Spleen (tissue), 11 donors: ENCODE measurements around the gene PHRF1. TPM values are rescaled to one million over a fixed set of nuclear protein-coding genes. Genes with fewer than 3 reads are reported as not detected.

Experiments used
- DNase-seq: peaks from one replicate; pipeline ENCODE4 v3.0.0-alpha.2; 2020
- H3K27ac ChIP-seq, 8 donors: fragments of 200-600 bp; sonication (generic) in 7 of 8; 1 replicate in 4 of 8; 2 replicates in 4 of 8; pipeline versions ENCODE4 v1.5.0 to v1.8.0; 2016 to 2021; ENCODE audit warnings: inconsistent platforms in 4 of 8, mild to moderate bottlenecking in 4 of 8, moderate library complexity in 1 of 8
- H3K27me3 ChIP-seq, 7 donors: fragments of 200-600 bp; sonication (generic) in 6 of 7; replicated peaks in 1 of 7; 1 replicate in 4 of 7; 2 replicates in 3 of 7; pipeline versions ENCODE4 v1.5.0 to v1.8.0; 2016 to 2021; ENCODE audit warnings: inconsistent platforms in 3 of 7, mild to moderate bottlenecking in 1 of 7
- H3K36me3 ChIP-seq, 6 donors: fragments of 200-600 bp; sonication (generic) in 5 of 6; 1 replicate in 4 of 6; 2 replicates in 2 of 6; pipeline versions ENCODE4 v1.5.0 to v1.8.0; 2016 to 2021; ENCODE audit warnings: inconsistent platforms in 2 of 6
- H3K4me1 ChIP-seq, 6 donors: fragments of 200-600 bp; sonication (generic) in 5 of 6; 1 replicate in 3 of 6; 2 replicates in 3 of 6; pipeline versions ENCODE4 v1.5.0 to v1.8.0; 2016 to 2021; ENCODE audit warnings: inconsistent platforms in 3 of 6
- H3K4me3 ChIP-seq, 8 donors: fragments of 200-600 bp; sonication (generic) in 7 of 8; 1 replicate in 4 of 8; 2 replicates in 4 of 8; pipeline versions ENCODE4 v1.5.0 to v1.8.0; 2016 to 2021; ENCODE audit warnings: inconsistent platforms in 4 of 8, mild to moderate bottlenecking in 4 of 8, moderate library complexity in 2 of 8
- H3K9me3 ChIP-seq, 8 donors: fragments of 200-600 bp; sonication (generic) in 7 of 8; 1 replicate in 4 of 8; 2 replicates in 4 of 8; pipeline versions ENCODE4 v1.5.0 to v1.8.0; 2016 to 2021; ENCODE audit warnings: inconsistent platforms in 4 of 8
- POLR2A ChIP-seq, 3 donors: fragments of 450-650 bp; IDR thresholded peaks; one replicate each; pipeline ENCODE4 v1.5.1; 2017; ENCODE audit warnings: antibody characterized with exemption in 3 of 3, mild to moderate bottlenecking in 1 of 3
- POLR2AphosphoS5 ChIP-seq, 3 donors: sonication (generic); formaldehyde crosslinking; IDR thresholded peaks; one replicate each; pipeline ENCODE4 v1.5.1; 2017; ENCODE audit warnings: antibody characterized with exemption in 3 of 3
- WGBS, 5 donors: extraction: QIAGEN DNeasy Blood & Tissue Kit in 3 of 5; methylation state at CpG; one replicate each; pipeline versions ENCODE4 v1.1.5 to v1.1.7; 2013 to 2018; 5-methylcytosine and 5-hydroxymethylcytosine counted together
- intact Hi-C: fragments of 100-400 bp; cut with DNase I; formaldehyde crosslinking; loops from one replicate; pipeline ENCODE4 v1.15.0; 2023; ENCODE audit warnings: low total_unique reads
- polyA plus RNA-seq, 3 donors: library from polyadenylated mRNA; stranded (reverse); fragments of 200-250 nt; gene quantifications; one replicate each; pipeline ENCODE4 v1.2.1, GENCODE V29; 2013
- total RNA-seq, 7 donors: library from RNA; depleted of rRNA in 3 of 7; stranded (reverse); fragments of >200 nt in 3 of 7; fragmentation: NEBNext Ultra II Directional in 4 of 7; extraction: Animal tissue kit (Norgen Biotek cat#: 25700) in 4 of 7; gene quantifications; one replicate each; pipeline versions ENCODE4 v1.1.0 to v1.2.1, GENCODE V29; 2016 to 2021
- TF ChIP-seq, protein P1 (sequence below), 11 experiments: fragments of 200-600 bp in 7 of 11; fragments of 450-650 bp in 4 of 11; sonication (generic) in 4 of 11; IDR thresholded peaks in 8 of 11; conservative IDR thresholded peaks in 3 of 11; 1 replicate in 7 of 11; 2 replicates in 4 of 11; pipeline versions ENCODE4 v1.4.0 to v1.8.0; 2016 to 2021; ENCODE audit warnings: antibody characterized with exemption in 11 of 11, inconsistent platforms in 4 of 11, mild to moderate bottlenecking in 1 of 11
- donor health status: healthy with polysubstance abuse.
- donor health status: DM: no; HTN: no; CAD: no; lungs with moderate emphysema.
- donor health status: DM: no; HTN: no; CAD: no.
- donor health status: Bipolar disorder and iron deficiency.
- donor health status: healthy.
- donor health status: DM: no; HTN: no; CAD: no.
- donor health status: DM: yes; HTN: yes; CAD: no.

PHRF1 gene
- total and polyA plus RNA-seq, 10 donors: 7.3 to 41.5 (median 30.6) TPM

- Histone ChIP-seq H3K36me3 (peaks cover 0 to 15% (median 3%) of the 10 kb centered on the region in 6 donors), H3K4me3 (peak overlapping the region; percentile 16 to 82 (median 53)), H3K4me1 (peaks cover 5 to 29% (median 14%) of the 10 kb centered on the region in 6 donors), H3K9me3 (no peaks in the 10 kb centered on the region), H3K27ac (peak overlapping the region; percentile 38 to 88 (median 66)), H3K27me3 (peaks cover 0 to 20% (median 0%) of the 10 kb centered on the region in 7 donors)
- intact Hi-C loops: no loop called here
- TF ChIP-seq POLR2A (IDR thresholded peaks at IDR 0.05) (no peak), POLR2AphosphoS5 (IDR thresholded peaks at IDR 0.05) (no peak)
- TF ChIP-seq, protein P1, sequence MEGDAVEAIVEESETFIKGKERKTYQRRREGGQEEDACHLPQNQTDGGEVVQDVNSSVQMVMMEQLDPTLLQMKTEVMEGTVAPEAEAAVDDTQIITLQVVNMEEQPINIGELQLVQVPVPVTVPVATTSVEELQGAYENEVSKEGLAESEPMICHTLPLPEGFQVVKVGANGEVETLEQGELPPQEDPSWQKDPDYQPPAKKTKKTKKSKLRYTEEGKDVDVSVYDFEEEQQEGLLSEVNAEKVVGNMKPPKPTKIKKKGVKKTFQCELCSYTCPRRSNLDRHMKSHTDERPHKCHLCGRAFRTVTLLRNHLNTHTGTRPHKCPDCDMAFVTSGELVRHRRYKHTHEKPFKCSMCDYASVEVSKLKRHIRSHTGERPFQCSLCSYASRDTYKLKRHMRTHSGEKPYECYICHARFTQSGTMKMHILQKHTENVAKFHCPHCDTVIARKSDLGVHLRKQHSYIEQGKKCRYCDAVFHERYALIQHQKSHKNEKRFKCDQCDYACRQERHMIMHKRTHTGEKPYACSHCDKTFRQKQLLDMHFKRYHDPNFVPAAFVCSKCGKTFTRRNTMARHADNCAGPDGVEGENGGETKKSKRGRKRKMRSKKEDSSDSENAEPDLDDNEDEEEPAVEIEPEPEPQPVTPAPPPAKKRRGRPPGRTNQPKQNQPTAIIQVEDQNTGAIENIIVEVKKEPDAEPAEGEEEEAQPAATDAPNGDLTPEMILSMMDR (IDR thresholded peaks at IDR 0.05 in 8 of 11, conservative IDR thresholded peaks at IDR 0.05 in 3 of 11): no peak
- peak; percentile 87 for DNase-seq
- WGBS, 5 donors: 27 to 49% (median 35%) methylated on average over 16 to 41 of the region's 41 CpGs
Observed at GRCh38 chr11:567629-568292, 8.5 kb upstream of the PHRF1 start.

- peak; percentile 97 for DNase-seq
- WGBS, 5 donors: 0 to 3% (median 1%) methylated on average over 1 to 123 of the region's 123 CpGs
- Histone ChIP-seq H3K4me1 (peaks cover 5 to 26% (median 14%) of the 10 kb centered on the region in 6 donors), H3K36me3 (peaks cover 0 to 7% (median 0%) of the 10 kb centered on the region in 6 donors), H3K4me3 (peak overlapping the region; percentile 34 to 82 (median 53)), H3K27me3 (peaks cover 0 to 23% (median 0%) of the 10 kb centered on the region in 7 donors), H3K27ac (peak overlapping the region; percentile 60 to 88 (median 75)), H3K9me3 (no peaks in the 10 kb centered on the region)
- intact Hi-C loops: no loop called here
- TF ChIP-seq, protein P1 (IDR thresholded peaks at IDR 0.05 in 8 of 11, conservative IDR thresholded peaks at IDR 0.05 in 3 of 11): peak in 1 of 11 experiments; percentile 21
- TF ChIP-seq POLR2AphosphoS5 (IDR thresholded peaks at IDR 0.05) (peak; percentile 74 to 81 (median 76)), POLR2A (IDR thresholded peaks at IDR 0.05) (peak in 1 of 3 donors; percentile 8)
Observed at GRCh38 chr11:568306-569157, 7.7 kb upstream of the PHRF1 start.

- no peak for TF ChIP-seq POLR2A (IDR thresholded peaks at IDR 0.05)
- TF ChIP-seq, protein P1 (IDR thresholded peaks at IDR 0.05 in 8 of 11, conservative IDR thresholded peaks at IDR 0.05 in 3 of 11): no peak
- TF ChIP-seq POLR2AphosphoS5 (IDR thresholded peaks at IDR 0.05): no peak
- Histone ChIP-seq H3K4me1 (peaks cover 5 to 29% (median 16%) of the 10 kb centered on the region in 6 donors), H3K4me3 (peak overlapping the region; percentile 34 to 82 (median 53)), H3K27ac (peak overlapping the region; percentile 60 to 88 (median 75)), H3K9me3 (no peaks in the 10 kb centered on the region), H3K36me3 (no peaks in the 10 kb centered on the region), H3K27me3 (peaks cover 0 to 26% (median 3%) of the 10 kb centered on the region in 7 donors)
- intact Hi-C loops: no loop called here
- 41 to 54% (median 46%) methylated on average over 24 to 36 of the region's 36 CpGs for WGBS, 5 donors
- DNase-seq: peak; percentile 78
Observed at GRCh38 chr11:569158-569885, 6.9 kb upstream of the PHRF1 start.
